PC-9 (cell line): Measurements from ENCODE around the gene AGO1. TPM values are rescaled to one million over a fixed set of nuclear protein-coding genes. Genes with fewer than 3 reads are reported as not detected.
"Not testable (repeated sequence)": the region's sequence is repeated elsewhere in the genome, so short reads cannot be mapped to it uniquely, and the experiment has no call there.

ENCODE experiments used
- BruUV-seq: library from RNA; stranded (reverse); fragments of 400-500 nt; replicated peaks from 2 replicates; lab custom pipeline; 2021; lab: Mats Ljungman, UMichigan
- CTCF ChIA-PET: fragments of 300-600 bp; sonication (Branson Sonifier 250); formaldehyde crosslinking; loops from one replicate; lab custom pipeline; 2022; ENCODE audit warnings: antibody characterized with exemption; lab: Charles Lee
- POLR2A ChIA-PET: fragments of 300-600 bp; sonication (Branson Sonifier 250); formaldehyde crosslinking; loops from one replicate; lab custom pipeline; 2022; ENCODE audit warnings: antibody characterized with exemption; ENCODE audit not compliant: unreplicated experiment; lab: Charles Lee
- DNase-seq, 2 experiments: peaks; one replicate each; pipeline versions ENCODE4 v3.0.0 to v3.0.0-alpha.2; 2015 to 2022; ENCODE audit warnings: mixed read lengths in 1 of 2
- H2AFZ ChIP-seq: fragments of 200-600 bp; sonication (generic); 2 replicates; pipeline ENCODE4 v1.8.1; 2017; ENCODE audit warnings: antibody characterized with exemption
- H3F3A ChIP-seq: fragments of 200-600 bp; sonication (generic); 2 replicates; pipeline ENCODE4 v1.8.1; 2017; ENCODE audit warnings: antibody characterized with exemption, mild to moderate bottlenecking, low read depth; ENCODE audit not compliant: insufficient read depth
- H3K27ac ChIP-seq: fragments of 200-600 bp; sonication (generic); 2 replicates; pipeline ENCODE4 v1.6.1; 2016; ENCODE audit warnings: mixed run types
- H3K27me3 ChIP-seq: fragments of 200-600 bp; sonication (generic); 2 replicates; pipeline ENCODE4 v1.6.1; 2016; ENCODE audit warnings: low read depth, mixed run types; ENCODE audit not compliant: insufficient read depth
- H3K36me3 ChIP-seq: fragments of 200-600 bp; sonication (generic); 2 replicates; pipeline ENCODE4 v1.6.1; 2016; ENCODE audit warnings: low read depth, mixed run types
- H3K4me1 ChIP-seq: fragments of 200-600 bp; sonication (generic); replicated peaks from 2 replicates; pipeline ENCODE4 v1.6.1; 2016; ENCODE audit warnings: mixed run types; ENCODE audit not compliant: insufficient read depth
- H3K4me2 ChIP-seq: fragments of 200-600 bp; sonication (generic); 2 replicates; pipeline ENCODE4 v1.6.1; 2017; ENCODE audit warnings: mixed run types
- H3K4me3 ChIP-seq: fragments of 200-600 bp; sonication (generic); 2 replicates; pipeline ENCODE4 v1.6.1; 2016; ENCODE audit warnings: mixed run types
- H3K79me2 ChIP-seq: fragments of 200-600 bp; sonication (generic); 2 replicates; pipeline ENCODE4 v1.6.1; 2017; ENCODE audit warnings: low read depth, mixed run types
- H3K9me2 ChIP-seq: fragments of 200-600 bp; sonication (generic); 2 replicates; pipeline ENCODE4 v1.8.1; 2017; ENCODE audit warnings: mild to moderate bottlenecking; ENCODE audit not compliant: insufficient read depth
- H3K9me3 ChIP-seq: fragments of 200-600 bp; sonication (generic); 2 replicates; pipeline ENCODE4 v1.8.1; 2016; ENCODE audit warnings: low read depth; ENCODE audit not compliant: insufficient read depth
- H4K20me1 ChIP-seq: fragments of 200-600 bp; sonication (generic); 2 replicates; pipeline ENCODE4 v1.8.1; 2017; ENCODE audit not compliant: insufficient read depth
- CTCF ChIP-seq: fragments of 200-600 bp; sonication (generic); conservative IDR thresholded peaks from 2 replicates; pipeline ENCODE4 v1.6.1; 2017; ENCODE audit warnings: mixed run types, antibody characterized with exemption, mild to moderate bottlenecking, moderate library complexity
- EZH2 ChIP-seq: fragments of 200-600 bp; sonication (generic); IDR thresholded peaks from 2 replicates; pipeline ENCODE4 v1.8.0; 2017; ENCODE audit warnings: antibody characterized with exemption, low read depth
- intact Hi-C: fragments of 100-400 bp; cut with micrococcal nuclease; formaldehyde crosslinking; loops from one replicate; pipeline ENCODE4 v1.10.0; 2022; ENCODE audit not compliant: unreplicated experiment
- total RNA-seq: library from RNA; stranded (reverse); gene quantifications from 2 replicates; pipeline ENCODE4 v1.2.3, GENCODE V29; 2021

AGO1 gene
- total RNA-seq, 1 experiment from 2014 or later: 66.0 TPM

- H3K4me1 ChIP-seq: no peaks in the 10 kb centered on the region
- CTCF ChIA-PET: no interaction called here
- H3K4me2 ChIP-seq: no peak overlapping the region
- H3K9me2 ChIP-seq: no peaks in the 10 kb centered on the region
- no peak overlapping the region for H3K27ac ChIP-seq
- DNase-seq: no peak
- no TSS peak for BruUV-seq
- POLR2A ChIA-PET: no interaction called here
- H3K36me3 ChIP-seq: no peaks in the 10 kb centered on the region
- H3K9me3 ChIP-seq: no peaks in the 10 kb centered on the region
- H2AFZ ChIP-seq: no peak overlapping the region
- no peaks in the 10 kb centered on the region for H3K27me3 ChIP-seq
- H3F3A ChIP-seq: no peaks in the 10 kb centered on the region
- no peaks in the 10 kb centered on the region for H3K79me2 ChIP-seq
- no peak for TF ChIP-seq EZH2
- no peak for TF ChIP-seq CTCF
- intact Hi-C loops: no loop called here
- no peaks in the 10 kb centered on the region for H4K20me1 ChIP-seq
- no peak overlapping the region for H3K4me3 ChIP-seq
Measured at GRCh38 chr1:35870651-35871309, 12.2 kb upstream of the AGO1 start.

- no peaks in the 10 kb centered on the region for H3K36me3 ChIP-seq
- ChIA-PET CTCF (no interaction called here), POLR2A (no interaction called here)
- H3K27ac ChIP-seq: no peak overlapping the region
- no peak for TF ChIP-seq CTCF
- no peak for TF ChIP-seq EZH2
- DNase-seq: no peak
- no peaks in the 10 kb centered on the region for H3K9me3 ChIP-seq
- H4K20me1 ChIP-seq: no peaks in the 10 kb centered on the region
- no peaks in the 10 kb centered on the region for H3F3A ChIP-seq
- intact Hi-C loops: no loop called here
- H3K4me2 ChIP-seq: no peak overlapping the region
- no peaks in the 10 kb centered on the region for H3K9me2 ChIP-seq
- no peaks in the 10 kb centered on the region for H3K27me3 ChIP-seq
- no peaks in the 10 kb centered on the region for H3K4me1 ChIP-seq
- BruUV-seq: no TSS peak
- no peak overlapping the region for H3K4me3 ChIP-seq
- no peak overlapping the region for H2AFZ ChIP-seq
- H3K79me2 ChIP-seq: no peaks in the 10 kb centered on the region
Measured at GRCh38 chr1:35873243-35873750, 9.7 kb upstream of the AGO1 start.

GRCh38 chr1:35874115-35874514, 8.9 kb upstream of the AGO1 start:
- H3K4me1 ChIP-seq, H2AFZ ChIP-seq, POLR2A ChIA-PET, H3K36me3 ChIP-seq, H3K4me3 ChIP-seq, H3K4me2 ChIP-seq, BruUV-seq, H3K9me3 ChIP-seq, H4K20me1 ChIP-seq, H3K27me3 ChIP-seq, H3K9me2 ChIP-seq, H3K27ac ChIP-seq, intact Hi-C loops, DNase-seq, H3K79me2 ChIP-seq, H3F3A ChIP-seq, CTCF ChIA-PET: not testable (repeated sequence)
